GM19351 (cell line): Measurements from ENCODE around the gene CRABP2.

Experiments used
- ATAC-seq: cut with Tn5 transposase; IDR thresholded peaks from one replicate; pipeline ENCODE4 v1.9.1; 2021; ENCODE audit warnings: mild to moderate bottlenecking, moderate library complexity; ENCODE audit not compliant: unreplicated experiment

Gene CRABP2

GRCh38 chr1:156742801-156743200, 37.4 kb upstream of the CRABP2 start:
- ATAC-seq: no peak

DNA sequence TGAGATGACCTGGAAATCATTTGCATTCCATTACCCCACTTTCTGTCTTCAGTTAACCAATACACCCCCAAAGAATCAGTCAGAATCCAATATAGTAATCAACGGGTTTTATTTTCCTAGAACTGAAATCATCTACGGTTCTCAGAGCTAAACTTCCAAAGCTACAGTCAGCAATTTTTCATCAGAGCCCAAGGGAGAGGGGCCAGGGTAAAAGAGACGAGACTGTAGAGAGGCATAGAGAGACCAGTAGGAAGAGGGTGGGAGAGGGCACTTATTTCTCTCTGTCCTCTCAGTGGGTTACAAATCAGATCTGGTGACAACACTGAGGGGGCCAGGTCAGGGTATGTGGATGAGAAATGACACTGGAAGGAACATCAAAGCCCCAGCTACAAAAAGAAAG, 36.6 kb upstream of the CRABP2 start:
- ATAC-seq: no peak

- ATAC-seq: no peak
These were observed 36.1 kb upstream of the CRABP2 start for GRCh38 chr1:156741481-156741983.

- ATAC-seq: peak; percentile 83
These were observed 35.5 kb upstream of the CRABP2 start, which contains the start of gene MRPL24 for GRCh38 chr1:156740741-156741480. Gene MRPL24, minus strand, starts transcription at chr1:156741088. Its CDS starts 2,384 bp downstream, at chr1:156738704.

DNA sequence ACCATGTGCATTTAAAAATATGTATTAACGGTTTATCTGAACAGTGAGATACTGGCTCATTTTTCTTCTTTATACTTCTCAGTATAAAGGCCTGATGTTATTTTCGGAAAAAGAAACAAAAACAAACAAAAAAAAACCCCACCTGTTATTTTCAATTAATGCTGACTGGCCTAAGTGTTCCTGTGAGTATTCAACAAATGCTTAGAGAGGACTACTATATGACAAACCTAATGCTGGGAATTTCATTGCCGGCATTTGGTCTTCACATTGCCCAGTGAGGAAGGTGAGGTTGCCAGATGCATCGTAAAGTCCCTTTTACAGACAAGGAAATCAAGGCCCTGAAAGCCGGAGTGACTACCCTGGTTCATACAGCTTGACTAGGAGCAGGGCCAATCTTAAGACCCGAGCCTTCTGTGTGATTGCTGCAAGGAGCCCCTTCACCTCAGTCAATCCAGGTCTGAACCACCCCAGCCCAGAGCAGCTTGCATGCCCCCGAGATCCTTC, 34.9 kb upstream of the CRABP2 start:
- ATAC-seq: no peak

- no peak for ATAC-seq
These were observed 33.5 kb upstream of the CRABP2 start for GRCh38 chr1:156738916-156739315.

DNA sequence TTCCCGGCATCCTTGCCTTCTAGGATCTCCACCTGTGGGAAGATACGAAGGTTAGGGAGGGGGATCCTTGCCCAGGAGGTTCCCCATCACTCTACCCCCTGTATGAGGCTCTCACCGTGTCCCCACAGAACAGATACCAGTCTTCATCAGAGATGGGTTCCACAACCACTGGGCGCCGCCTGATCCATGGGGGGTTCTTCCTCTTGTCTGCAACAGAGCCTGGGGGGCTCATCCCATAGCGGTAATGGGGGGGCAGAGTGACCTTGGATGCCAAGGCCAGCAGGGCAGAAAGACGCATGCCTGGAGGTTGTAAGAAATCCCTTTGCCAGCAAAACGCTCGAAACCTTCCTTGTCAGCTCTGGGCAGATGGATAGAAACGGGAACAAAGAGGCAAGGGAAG, 33.0 kb upstream of the CRABP2 start:
- no peak for ATAC-seq

DNA sequence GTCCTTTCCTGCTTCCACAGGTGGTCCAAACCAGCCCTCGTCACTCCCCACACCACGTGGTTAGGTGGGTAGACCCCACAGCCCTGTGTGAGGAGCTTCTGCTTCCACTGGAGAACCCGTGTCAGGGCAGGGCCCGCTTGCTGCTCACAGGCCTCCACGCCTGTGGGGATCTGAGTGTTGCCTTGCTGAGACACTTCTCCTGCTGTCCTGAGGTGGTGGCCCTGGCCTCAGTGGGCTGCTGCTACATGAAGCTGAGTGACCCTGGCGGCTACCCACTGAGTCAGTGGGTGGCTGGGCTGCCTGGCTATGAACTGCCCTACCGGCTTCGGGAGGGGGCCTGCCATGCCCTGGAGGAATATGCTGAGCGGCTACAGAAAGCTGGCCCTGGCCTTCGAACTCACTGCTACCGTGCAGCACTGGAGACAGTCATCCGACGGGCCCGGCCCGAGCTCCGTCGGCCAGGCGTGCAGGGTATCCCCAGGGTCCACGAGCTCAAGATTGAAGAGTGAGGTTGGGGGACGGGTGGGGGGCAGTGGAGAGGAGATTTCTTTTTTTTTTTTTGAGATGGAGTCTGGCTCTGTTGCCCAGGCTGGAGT, 28.7 kb upstream of the CRABP2 start:
- ATAC-seq: no peak

- ATAC-seq: peak; percentile 86
These were observed 23.4 kb upstream of the CRABP2 start, which contains the start of gene ISG20L2 for GRCh38 chr1:156728599-156729462. Gene ISG20L2, minus strand, starts transcription at chr1:156728766. Its CDS starts 1,114 bp downstream, at chr1:156727652.

DNA sequence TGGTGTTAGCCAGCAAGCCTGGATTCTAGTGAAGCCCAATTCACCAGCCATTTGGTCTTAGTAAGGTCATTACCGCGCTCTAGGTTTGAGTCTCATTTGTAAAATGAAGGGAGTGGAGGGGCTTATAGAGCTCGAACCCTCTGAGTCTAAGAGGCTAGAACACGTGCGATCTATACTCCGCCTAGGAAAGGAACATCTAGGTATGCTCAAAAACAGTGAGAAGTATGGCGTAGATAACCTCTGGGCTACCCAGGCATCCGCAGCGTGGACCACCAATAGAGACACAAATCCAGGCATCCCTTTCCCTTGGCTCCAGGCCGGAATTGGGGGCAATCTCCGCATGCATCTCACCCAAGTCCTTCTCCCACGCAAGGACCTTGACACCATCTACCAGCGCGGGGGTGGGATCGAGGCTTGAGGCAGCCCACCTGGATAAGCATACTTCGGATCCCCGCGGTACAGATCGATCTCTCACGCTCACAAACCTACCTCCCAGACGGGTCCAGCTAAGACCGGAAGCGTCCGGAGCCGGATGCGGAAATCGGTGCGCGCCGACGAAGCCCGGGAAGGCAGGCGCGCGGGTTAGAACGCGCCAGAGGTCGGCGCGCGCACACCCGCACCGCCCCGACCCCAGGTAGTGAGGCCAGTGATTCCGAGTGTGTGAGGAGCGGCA, 22.7 kb upstream of the CRABP2 start, which contains the start of gene METTL25B:
Gene METTL25B, plus strand, starts transcription at position 544 of the 673 bp plus-strand sequence. CDS start 636 bp downstream, outside the sequence.
- peak; percentile 53 for ATAC-seq

GRCh38 chr1:156727492-156727891, 22.1 kb upstream of the CRABP2 start:
- ATAC-seq: no peak

DNA sequence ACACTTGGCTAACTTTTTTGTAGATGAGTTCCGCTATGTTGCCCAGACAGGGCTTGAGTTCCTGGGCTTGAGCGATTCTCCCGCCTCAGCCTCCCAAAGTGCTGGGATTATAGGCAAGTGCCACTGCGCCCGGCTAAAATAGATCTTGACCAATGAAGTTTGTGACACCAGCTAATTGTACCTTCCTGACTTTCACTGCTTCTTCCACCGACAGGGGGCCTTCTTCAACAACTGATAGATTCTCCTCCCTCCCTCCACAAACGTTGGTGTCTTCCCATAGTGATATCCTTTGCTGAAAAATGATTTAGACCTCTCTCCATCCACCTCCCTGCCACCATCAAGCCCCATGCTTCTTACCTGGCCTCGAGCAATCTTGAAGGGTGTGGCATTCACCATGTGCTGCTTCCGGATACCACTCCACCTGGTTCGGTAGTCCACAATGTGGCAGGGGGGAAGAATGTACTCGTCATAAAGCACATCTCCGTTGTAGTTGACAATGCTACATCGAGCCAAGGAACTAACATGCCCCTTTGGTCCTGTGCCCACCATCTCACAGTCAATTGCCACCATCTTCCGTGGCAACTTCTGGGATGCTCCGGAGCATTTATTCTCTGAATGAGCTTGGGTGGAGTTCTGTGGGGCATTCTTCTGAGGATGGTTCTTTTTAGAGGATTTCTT, 21.3 kb upstream of the CRABP2 start:
- no peak for ATAC-seq

DNA sequence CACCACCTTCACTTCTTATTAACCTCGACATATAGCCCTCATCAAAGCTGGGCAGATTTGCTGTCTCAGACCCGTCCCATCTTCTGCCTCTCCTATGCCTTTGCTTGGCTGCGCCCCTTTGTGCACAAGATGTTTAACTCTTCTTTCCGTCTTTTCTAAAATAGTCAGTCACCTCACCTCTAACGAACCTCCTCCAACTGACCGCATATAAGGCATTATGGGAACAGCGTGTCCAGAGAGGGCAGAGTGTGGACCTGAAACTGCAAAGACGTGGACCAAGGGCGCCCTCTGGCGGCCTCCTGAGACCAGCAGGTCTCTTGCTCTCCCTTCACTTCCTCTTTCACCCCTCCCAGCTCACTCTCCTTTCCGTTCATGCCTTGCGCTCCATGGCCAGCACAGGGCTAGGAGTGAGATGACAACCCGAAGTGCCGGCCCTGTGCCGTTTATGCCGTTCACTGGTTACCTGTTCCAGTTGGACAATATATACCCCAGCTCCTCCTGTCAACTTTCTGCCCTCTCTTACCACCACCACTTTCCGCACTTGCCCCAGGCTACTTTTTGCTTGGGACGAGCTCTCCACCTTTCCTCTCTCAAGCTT, 20.4 kb upstream of the CRABP2 start:
- ATAC-seq: peak; percentile 38

GRCh38 chr1:156721535-156721934, 16.2 kb upstream of the CRABP2 start:
- ATAC-seq: no peak

- no peak for ATAC-seq
These were observed 15.7 kb upstream of the CRABP2 start for GRCh38 chr1:156721131-156721530.

DNA sequence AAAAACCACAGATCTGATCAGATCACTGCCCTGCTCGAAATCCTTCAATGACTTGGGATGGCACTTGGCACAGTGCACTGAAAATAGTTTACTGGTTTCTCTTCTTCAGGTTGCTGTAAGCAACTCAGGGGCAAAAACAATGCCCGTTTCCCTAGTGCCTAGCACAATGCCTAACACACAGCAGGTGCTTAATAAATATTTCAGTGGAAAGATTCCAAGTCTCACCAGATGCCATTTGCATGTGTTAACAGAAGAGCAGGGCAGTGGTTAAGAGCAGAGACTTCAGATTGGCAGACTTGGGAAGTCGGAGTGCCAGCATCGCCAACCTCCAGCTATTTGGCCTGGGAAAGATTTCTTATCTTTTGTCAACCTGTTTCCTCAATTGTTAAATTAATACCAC, 12.0 kb upstream of the CRABP2 start:
- ATAC-seq: no peak

- no peak for ATAC-seq
These were observed 9.4 kb upstream of the CRABP2 start for GRCh38 chr1:156714830-156715229.

DNA sequence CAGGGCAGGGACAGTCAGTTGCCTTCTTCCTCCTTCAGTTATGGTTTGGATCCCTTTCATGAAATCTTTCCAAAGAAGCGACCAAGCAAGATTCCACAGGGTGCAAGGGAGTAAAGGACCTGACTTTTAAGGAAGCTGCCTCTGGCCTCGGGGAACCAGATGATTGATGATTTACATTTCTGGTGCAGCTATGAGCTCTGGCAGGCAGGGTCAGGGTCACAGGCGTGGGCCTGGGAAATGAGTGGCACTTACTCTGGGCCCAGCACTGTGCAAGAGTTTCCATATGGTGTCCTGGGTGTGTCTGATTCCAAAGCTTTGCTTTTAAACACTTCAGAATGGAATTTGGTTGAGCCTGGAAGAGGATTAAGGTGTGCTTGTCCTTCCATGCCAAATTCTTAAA, 7.2 kb upstream of the CRABP2 start:
- no peak for ATAC-seq

GRCh38 chr1:156711011-156711817, 5.8 kb upstream of the CRABP2 start:
- ATAC-seq: no peak
